HEK293 (cell line): ENCODE results near the gene THPO.

Experiments
- CTCF ChIA-PET: fragments of 350-600 bp; formaldehyde crosslinking; extraction: SDS; loops from one replicate; lab custom pipeline; 2021; ENCODE audit warnings: antibody characterized with exemption; lab: Yijun Ruan, JAX
- POLR2A ChIA-PET: fragments of 300-600 bp; formaldehyde crosslinking; extraction: SDS; loops from one replicate; lab custom pipeline; 2020; ENCODE audit warnings: antibody characterized with exemption, inconsistent platforms; lab: Yijun Ruan, JAX
- H3K27ac ChIP-seq: fragments of 200-500 bp; sonication (Bioruptor generic); 2 replicates; pipeline ENCODE4 v1.5.1; 2014; ENCODE audit warnings: low read depth, low read length, control low read depth, inconsistent platforms; ENCODE audit errors: extremely low read depth
- H3K36me3 ChIP-seq, 2 experiments: fragments of 200-500 bp in 1 of 2; sonication (Bioruptor generic) in 1 of 2; 1 replicate in 1 of 2; 2 replicates in 1 of 2; pipeline ENCODE4 v1.5.1; 2014 to 2017; ENCODE audit warnings: inconsistent platforms in 2 of 2, low read length in 2 of 2; ENCODE audit not compliant: control insufficient read depth in 2 of 2, insufficient read depth in 1 of 2
- H3K4me1 ChIP-seq: fragments of 200-500 bp; sonication (Bioruptor generic); 2 replicates; pipeline ENCODE4 v1.5.1; 2014; ENCODE audit warnings: mild to moderate bottlenecking, low read length, inconsistent platforms; ENCODE audit not compliant: control insufficient read depth, insufficient read depth
- H3K4me3 ChIP-seq: 2 replicates; pipeline ENCODE4 v1.5.1; 2011; ENCODE audit warnings: low read depth, mild to moderate bottlenecking, control low read depth, low read length, moderate library complexity
- H3K9me3 ChIP-seq: fragments of 200-500 bp; sonication (Bioruptor generic); 2 replicates; pipeline ENCODE4 v1.5.1; 2014; ENCODE audit warnings: low read depth, low read length, inconsistent platforms; ENCODE audit not compliant: control insufficient read depth, insufficient read depth
- BCL11A ChIP-seq: fragments of 450-650 bp; formaldehyde crosslinking; IDR thresholded peaks from 2 replicates; pipeline ENCODE4 v1.5.1; 2016; ENCODE audit warnings: low read depth, missing biosample characterization, missing genetic modification characterization
- CTCF ChIP-seq: fragments of 450-650 bp; formaldehyde crosslinking; IDR thresholded peaks from 2 replicates; pipeline ENCODE4 v1.5.1; 2016; ENCODE audit warnings: missing biosample characterization, missing genetic modification characterization
- GLIS1 ChIP-seq: fragments of 450-650 bp; formaldehyde crosslinking; IDR thresholded peaks from 2 replicates; pipeline ENCODE4 v1.5.1; 2016; ENCODE audit warnings: missing biosample characterization, missing genetic modification characterization
- KLF16 ChIP-seq: fragments of 450-650 bp; formaldehyde crosslinking; IDR thresholded peaks from 2 replicates; pipeline ENCODE4 v1.5.1; 2017; ENCODE audit warnings: missing biosample characterization, missing genetic modification characterization
- OSR2 ChIP-seq: fragments of 450-650 bp; formaldehyde crosslinking; IDR thresholded peaks from 2 replicates; pipeline ENCODE4 v1.5.1; 2016; ENCODE audit warnings: missing biosample characterization, missing genetic modification characterization
- SETDB1 ChIP-seq: IDR thresholded peaks from one replicate; pipeline ENCODE4 v1.6.1; 2017; ENCODE audit warnings: mild to moderate bottlenecking, low read length, moderate library complexity, mixed read lengths; ENCODE audit not compliant: insufficient read length
- WT1 ChIP-seq: fragments of 450-650 bp; formaldehyde crosslinking; IDR thresholded peaks from 2 replicates; pipeline ENCODE4 v1.5.1; 2016; ENCODE audit warnings: missing biosample characterization, missing genetic modification characterization
- YY1 ChIP-seq: fragments of 450-650 bp; formaldehyde crosslinking; IDR thresholded peaks from 2 replicates; pipeline ENCODE4 v1.5.1; 2018; ENCODE audit warnings: missing biosample characterization, missing genetic modification characterization
- ZBTB10 ChIP-seq: fragments of 450-650 bp; formaldehyde crosslinking; IDR thresholded peaks from 2 replicates; pipeline ENCODE4 v1.5.1; 2016; ENCODE audit warnings: missing biosample characterization, missing genetic modification characterization
- ZNF133 ChIP-seq: fragments of 450-650 bp; formaldehyde crosslinking; IDR thresholded peaks from 2 replicates; pipeline ENCODE4 v1.5.1; 2016; ENCODE audit warnings: missing biosample characterization, missing genetic modification characterization
- ZNF280D ChIP-seq: fragments of 450-650 bp; formaldehyde crosslinking; IDR thresholded peaks from 2 replicates; pipeline ENCODE4 v1.5.1; 2016; ENCODE audit warnings: missing biosample characterization, missing genetic modification characterization
- ZNF366 ChIP-seq: fragments of 450-650 bp; formaldehyde crosslinking; conservative IDR thresholded peaks from 2 replicates; pipeline ENCODE4 v1.5.1; 2016; ENCODE audit warnings: missing biosample characterization, missing genetic modification characterization
- ZNF394 ChIP-seq: fragments of 450-650 bp; formaldehyde crosslinking; IDR thresholded peaks from 2 replicates; pipeline ENCODE4 v1.5.1; 2016; ENCODE audit warnings: missing biosample characterization, missing genetic modification characterization, mild to moderate bottlenecking, moderate library complexity, borderline replicate concordance
- ZNF501 ChIP-seq: fragments of 450-650 bp; formaldehyde crosslinking; IDR thresholded peaks from 2 replicates; pipeline ENCODE4 v1.5.1; 2016; ENCODE audit warnings: missing biosample characterization, missing genetic modification characterization
- ZNF704 ChIP-seq: fragments of 450-650 bp; formaldehyde crosslinking; IDR thresholded peaks from 2 replicates; pipeline ENCODE4 v1.5.1; 2016; ENCODE audit warnings: missing biosample characterization, missing genetic modification characterization
- ZNF768 ChIP-seq: fragments of 450-650 bp; formaldehyde crosslinking; IDR thresholded peaks from 2 replicates; pipeline ENCODE4 v1.5.1; 2018; ENCODE audit warnings: missing biosample characterization, mild to moderate bottlenecking, missing genetic modification characterization
- ZSCAN23 ChIP-seq: fragments of 450-650 bp; formaldehyde crosslinking; IDR thresholded peaks from 2 replicates; pipeline ENCODE4 v1.5.1; 2016; ENCODE audit warnings: missing biosample characterization, missing genetic modification characterization

The THPO gene

GRCh38 chr3:184347321-184348056 is 30.5 kb downstream of the THPO start:
- H3K9me3 ChIP-seq: no peaks in the 10 kb centered on the region
- no peak overlapping the region for H3K27ac ChIP-seq
- ChIA-PET CTCF (interaction anchor here (0.5 to 3.1 kb wide), 4 partner anchors 14 to 106 kb away, joined by 3 to 13 read pairs (median 4); partner anchors contain the start of genes CLCN2 and POLR2H), POLR2A (no interaction called here)
- no peaks in the 10 kb centered on the region for H3K4me1 ChIP-seq
- no peak overlapping the region for H3K4me3 ChIP-seq
- no peak for TF ChIP-seq ZNF768 (tag by site-specific recombination)
- TF ChIP-seq GLIS1 (tag by site-specific recombination): no peak
- H3K36me3 ChIP-seq: peaks cover 0 to 60% of the 10 kb centered on the region in 2 experiments; a peak in 1 of 3 replicates

GRCh38 chr3:184346480-184347190 is 31.4 kb downstream of the THPO start:
- Histone ChIP-seq H3K4me3 (no peak overlapping the region), H3K27ac (no peak overlapping the region), H3K36me3 (peaks cover 0 to 58% of the 10 kb centered on the region in 2 experiments; a peak in 1 of 3 replicates), H3K9me3 (no peaks in the 10 kb centered on the region), H3K4me1 (no peaks in the 10 kb centered on the region)
- TF ChIP-seq ZNF394 (tag by site-specific recombination) (no peak), OSR2 (tag by site-specific recombination) (no peak), ZNF501 (tag by site-specific recombination) (no peak), KLF16 (tag by site-specific recombination) (no peak), ZBTB10 (no peak), ZNF704 (tag by site-specific recombination) (no peak), WT1 (tag by site-specific recombination) (no peak), ZNF280D (tag by site-specific recombination) (no peak), ZSCAN23 (tag by site-specific recombination) (no peak), YY1 (tag by site-specific recombination) (no peak), CTCF (tag by site-specific recombination) (no peak), SETDB1 (no peak), ZNF366 (tag by site-specific recombination) (no peak), BCL11A (tag by site-specific recombination) (no peak), ZNF133 (no peak)
- CTCF ChIA-PET: interaction anchor here (0.6 to 3.1 kb wide), 4 partner anchors 8 to 93 kb away, joined by 3 to 13 read pairs (median 4); partner anchors contain the start of genes CLCN2 and POLR2H
- POLR2A ChIA-PET: interaction anchor here (1.5 kb wide), 1 partner anchor 14 kb away, joined by 5 read pairs; no protein-coding TSS in a partner anchor
